Ishikawa (cell line): ENCODE data around the gene ANKRD40CL.

ENCODE experiments used
- CEBPB ChIP-seq: IDR thresholded peaks from 2 replicates; pipeline ENCODE4 v1.6.1; 2012
- CREB1 ChIP-seq: IDR thresholded peaks from 2 replicates; pipeline ENCODE4 v1.6.1; 2012; ENCODE audit warnings: low read depth
- EGR1 ChIP-seq: IDR thresholded peaks from 2 replicates; pipeline ENCODE4 v1.6.1; 2012
- EP300 ChIP-seq: IDR thresholded peaks from 2 replicates; pipeline ENCODE4 v1.6.1; 2012; ENCODE audit warnings: borderline replicate concordance
- FOXM1 ChIP-seq: IDR thresholded peaks from 2 replicates; pipeline ENCODE4 v1.6.1; 2012; ENCODE audit warnings: low read depth, borderline replicate concordance
- NFIC ChIP-seq: IDR thresholded peaks from 2 replicates; pipeline ENCODE4 v1.6.1; 2012
- RAD21 ChIP-seq: IDR thresholded peaks from 2 replicates; pipeline ENCODE4 v1.6.1; 2012; ENCODE audit warnings: low read depth
- TAF1 ChIP-seq: IDR thresholded peaks from 2 replicates; pipeline ENCODE4 v1.6.1; 2012; ENCODE audit warnings: low read depth, mild to moderate bottlenecking
- TCF12 ChIP-seq: IDR thresholded peaks from 2 replicates; pipeline ENCODE4 v1.6.1; 2012; ENCODE audit warnings: low read depth
- TEAD4 ChIP-seq: IDR thresholded peaks from 2 replicates; pipeline ENCODE4 v1.6.1; 2012
- YY1 ChIP-seq: IDR thresholded peaks from 2 replicates; pipeline ENCODE4 v1.6.1; 2012; ENCODE audit warnings: low read depth
- ZBTB7A ChIP-seq: IDR thresholded peaks from 2 replicates; pipeline ENCODE4 v1.6.1; 2012; ENCODE audit warnings: low read depth
- TF ChIP-seq, protein P1 (sequence below): IDR thresholded peaks from 2 replicates; pipeline ENCODE4 v1.6.1; 2012; ENCODE audit warnings: low read depth, mild to moderate bottlenecking
- TF ChIP-seq, protein P2 (sequence below): IDR thresholded peaks from 2 replicates; pipeline ENCODE4 v1.6.1; 2012
- TF ChIP-seq, protein P3 (sequence below): IDR thresholded peaks from 2 replicates; pipeline ENCODE4 v1.6.1; 2012

Gene ANKRD40CL

DNA sequence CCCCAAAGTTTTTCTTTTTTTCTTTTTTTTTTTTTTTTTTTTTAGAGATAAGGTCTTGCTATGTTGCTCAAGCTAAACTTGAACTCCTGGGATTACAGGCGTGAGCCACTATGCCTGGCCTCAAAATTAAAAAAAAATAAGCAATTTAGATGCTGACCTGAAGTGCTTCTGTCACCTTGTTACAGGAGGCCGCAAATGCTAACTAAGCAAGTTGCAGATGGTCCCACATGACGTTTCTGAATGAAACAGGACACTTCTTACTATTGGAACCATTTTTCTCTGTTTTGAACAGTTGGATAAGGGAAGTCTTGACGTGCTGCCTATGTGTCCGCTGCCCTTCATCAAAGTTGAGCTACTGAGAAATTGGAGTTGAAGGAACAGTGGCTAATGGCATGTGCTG, 8.8 kb downstream of the ANKRD40CL start:
- TF ChIP-seq TAF1 (no peak), TEAD4 (no peak), YY1 (no peak), NFIC (no peak)

DNA sequence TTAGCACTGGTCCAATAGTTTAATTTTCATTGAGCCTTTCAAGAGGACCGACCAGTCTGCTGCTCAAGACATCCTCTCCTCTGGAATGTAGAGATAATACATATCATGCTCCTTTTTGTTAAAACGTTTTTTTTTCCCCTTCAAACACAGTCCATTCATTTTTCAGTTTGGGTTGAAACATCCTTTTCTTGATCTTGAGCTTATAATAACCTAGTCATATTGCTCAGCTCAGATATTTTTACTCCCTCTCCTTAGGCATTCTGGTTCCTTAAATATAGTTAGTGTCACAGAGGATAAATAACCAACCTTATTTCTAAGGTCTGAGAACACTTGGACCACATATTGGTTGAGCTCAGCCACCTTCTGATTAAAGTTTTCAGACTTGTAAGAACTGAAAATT, 12.8 kb downstream of the ANKRD40CL start:
- TF ChIP-seq CEBPB = no peak
- no peak for TF ChIP-seq FOXM1
- TF ChIP-seq EP300 = no peak
- TF ChIP-seq TAF1 = no peak
- TF ChIP-seq, protein P1, sequence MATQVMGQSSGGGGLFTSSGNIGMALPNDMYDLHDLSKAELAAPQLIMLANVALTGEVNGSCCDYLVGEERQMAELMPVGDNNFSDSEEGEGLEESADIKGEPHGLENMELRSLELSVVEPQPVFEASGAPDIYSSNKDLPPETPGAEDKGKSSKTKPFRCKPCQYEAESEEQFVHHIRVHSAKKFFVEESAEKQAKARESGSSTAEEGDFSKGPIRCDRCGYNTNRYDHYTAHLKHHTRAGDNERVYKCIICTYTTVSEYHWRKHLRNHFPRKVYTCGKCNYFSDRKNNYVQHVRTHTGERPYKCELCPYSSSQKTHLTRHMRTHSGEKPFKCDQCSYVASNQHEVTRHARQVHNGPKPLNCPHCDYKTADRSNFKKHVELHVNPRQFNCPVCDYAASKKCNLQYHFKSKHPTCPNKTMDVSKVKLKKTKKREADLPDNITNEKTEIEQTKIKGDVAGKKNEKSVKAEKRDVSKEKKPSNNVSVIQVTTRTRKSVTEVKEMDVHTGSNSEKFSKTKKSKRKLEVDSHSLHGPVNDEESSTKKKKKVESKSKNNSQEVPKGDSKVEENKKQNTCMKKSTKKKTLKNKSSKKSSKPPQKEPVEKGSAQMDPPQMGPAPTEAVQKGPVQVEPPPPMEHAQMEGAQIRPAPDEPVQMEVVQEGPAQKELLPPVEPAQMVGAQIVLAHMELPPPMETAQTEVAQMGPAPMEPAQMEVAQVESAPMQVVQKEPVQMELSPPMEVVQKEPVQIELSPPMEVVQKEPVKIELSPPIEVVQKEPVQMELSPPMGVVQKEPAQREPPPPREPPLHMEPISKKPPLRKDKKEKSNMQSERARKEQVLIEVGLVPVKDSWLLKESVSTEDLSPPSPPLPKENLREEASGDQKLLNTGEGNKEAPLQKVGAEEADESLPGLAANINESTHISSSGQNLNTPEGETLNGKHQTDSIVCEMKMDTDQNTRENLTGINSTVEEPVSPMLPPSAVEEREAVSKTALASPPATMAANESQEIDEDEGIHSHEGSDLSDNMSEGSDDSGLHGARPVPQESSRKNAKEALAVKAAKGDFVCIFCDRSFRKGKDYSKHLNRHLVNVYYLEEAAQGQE = no peak
- TF ChIP-seq EGR1 = no peak
- TF ChIP-seq NFIC = no peak
- TF ChIP-seq TEAD4 = no peak
- TF ChIP-seq, protein P2, sequence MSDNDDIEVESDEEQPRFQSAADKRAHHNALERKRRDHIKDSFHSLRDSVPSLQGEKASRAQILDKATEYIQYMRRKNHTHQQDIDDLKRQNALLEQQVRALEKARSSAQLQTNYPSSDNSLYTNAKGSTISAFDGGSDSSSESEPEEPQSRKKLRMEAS = no peak
- TF ChIP-seq CREB1 = no peak
- TF ChIP-seq TCF12 = no peak
- TF ChIP-seq ZBTB7A = no peak
- TF ChIP-seq, protein P3, sequence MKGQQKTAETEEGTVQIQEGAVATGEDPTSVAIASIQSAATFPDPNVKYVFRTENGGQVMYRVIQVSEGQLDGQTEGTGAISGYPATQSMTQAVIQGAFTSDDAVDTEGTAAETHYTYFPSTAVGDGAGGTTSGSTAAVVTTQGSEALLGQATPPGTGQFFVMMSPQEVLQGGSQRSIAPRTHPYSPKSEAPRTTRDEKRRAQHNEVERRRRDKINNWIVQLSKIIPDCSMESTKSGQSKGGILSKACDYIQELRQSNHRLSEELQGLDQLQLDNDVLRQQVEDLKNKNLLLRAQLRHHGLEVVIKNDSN = no peak
- TF ChIP-seq YY1 = no peak
- TF ChIP-seq RAD21 = no peak

DNA sequence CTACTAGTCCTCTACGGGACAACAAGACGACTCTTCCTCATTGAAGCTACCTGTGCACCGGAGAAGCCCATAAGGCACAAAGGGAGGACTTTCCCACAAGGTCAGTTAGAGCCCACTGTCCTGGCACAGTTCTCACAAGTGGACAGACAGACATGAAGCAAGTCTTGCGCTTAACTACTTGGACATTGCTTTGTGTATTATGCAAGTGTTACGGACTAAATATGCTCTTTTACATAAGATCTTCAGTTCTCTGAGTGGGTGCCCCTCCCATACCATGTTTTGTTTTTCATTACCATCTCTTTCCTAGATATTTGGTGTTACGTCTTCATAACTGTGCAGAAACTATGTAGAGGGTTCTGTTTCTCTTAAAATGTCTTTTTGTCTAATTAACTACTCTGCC, 18.1 kb downstream of the ANKRD40CL start:
- TF ChIP-seq YY1 = no peak
- no peak for TF ChIP-seq RAD21

DNA sequence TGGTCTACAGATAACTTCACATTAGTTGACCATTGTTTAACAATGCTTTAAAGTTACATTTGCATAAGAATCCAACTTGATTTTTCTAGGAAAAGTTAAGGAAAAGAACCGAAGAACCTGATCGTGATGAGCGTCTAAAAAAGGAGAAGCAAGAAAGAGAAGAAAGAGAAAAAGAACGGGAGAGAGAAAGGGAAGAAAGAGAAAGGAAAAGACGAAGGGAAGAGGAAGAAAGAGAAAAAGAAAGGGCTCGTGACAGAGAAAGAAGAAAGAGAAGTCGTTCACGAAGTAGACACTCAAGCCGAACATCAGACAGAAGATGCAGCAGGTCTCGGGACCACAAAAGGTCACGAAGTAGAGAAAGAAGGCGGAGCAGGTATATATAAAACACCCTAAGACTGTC, 21.7 kb downstream of the ANKRD40CL start:
- no peak for TF ChIP-seq EP300

DNA sequence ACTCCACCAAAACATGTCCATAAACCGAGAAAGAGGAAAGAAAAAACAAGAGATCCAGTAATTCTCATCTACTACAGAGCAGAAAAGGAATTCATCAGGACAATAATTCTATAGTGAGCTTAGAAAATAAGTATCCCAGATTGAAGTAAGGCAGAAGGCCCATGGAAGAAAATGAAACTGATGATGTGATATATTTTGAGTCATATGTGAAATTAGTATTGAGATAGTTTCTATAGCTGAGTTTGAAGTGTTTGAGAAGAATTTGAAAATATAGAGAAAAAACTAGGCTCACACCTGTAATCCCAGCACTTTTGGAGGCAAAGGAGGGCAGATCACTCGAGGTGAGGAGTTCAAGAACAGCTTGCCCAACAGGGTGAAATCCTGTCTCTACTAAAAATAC, 28.2 kb downstream of the ANKRD40CL start:
- TF ChIP-seq YY1 = no peak
- TF ChIP-seq, protein P3 = no peak
- no peak for TF ChIP-seq ZBTB7A
- no peak for TF ChIP-seq TAF1
- no peak for TF ChIP-seq RAD21
- TF ChIP-seq FOXM1 = no peak
- TF ChIP-seq TCF12 = no peak
- TF ChIP-seq EP300 = no peak

DNA sequence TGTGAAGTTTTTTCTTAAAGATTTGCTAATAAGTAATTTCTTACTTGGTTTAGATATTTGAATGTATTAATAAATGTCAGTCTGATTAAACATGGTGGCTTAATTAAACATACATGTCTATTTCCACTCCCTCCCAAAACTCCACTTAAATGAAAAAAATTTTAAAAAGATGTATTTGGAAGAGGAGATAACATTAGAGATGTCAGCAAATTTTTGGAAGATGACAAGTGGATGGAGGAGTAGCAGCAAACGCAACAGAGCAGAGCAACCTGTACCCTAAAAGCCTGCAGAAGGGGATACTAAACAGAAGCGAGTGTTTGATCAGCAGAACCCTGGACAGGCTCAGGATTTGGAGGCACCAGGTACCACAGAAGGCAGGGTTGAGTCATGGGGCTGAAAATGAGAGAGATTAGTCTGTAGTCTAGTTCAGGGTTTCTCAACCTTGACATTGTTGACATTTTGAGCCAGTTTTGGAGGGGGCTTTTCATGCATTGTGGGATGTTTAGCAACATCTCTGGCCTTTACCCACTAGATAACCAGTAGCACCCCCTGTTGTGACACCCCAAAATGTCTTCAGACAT, 30.1 kb downstream of the ANKRD40CL start:
- no peak for TF ChIP-seq EGR1

DNA sequence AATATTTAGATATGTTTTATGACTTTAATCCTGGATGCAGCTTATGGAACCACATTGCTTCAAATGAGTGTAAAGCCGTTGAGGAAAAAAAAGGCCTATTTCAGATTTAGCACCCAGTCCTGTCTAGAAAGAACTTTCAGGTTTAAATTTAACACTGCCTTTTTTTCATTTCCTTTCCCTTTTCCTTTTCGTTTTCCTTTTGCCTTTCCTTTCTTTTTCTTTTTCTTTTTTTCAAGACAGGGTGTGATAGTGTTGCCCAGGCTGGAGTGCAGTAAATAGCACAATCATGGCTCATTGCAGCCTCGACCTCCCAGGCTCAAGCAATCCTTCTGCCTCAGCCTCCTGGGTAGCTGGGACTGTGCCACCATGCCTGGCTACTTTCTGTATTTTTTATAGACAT, 32.0 kb downstream of the ANKRD40CL start:
- TF ChIP-seq, protein P1 = no peak
- TF ChIP-seq, protein P2 = no peak
- TF ChIP-seq TEAD4 (no peak), FOXM1 (no peak), CREB1 (no peak), YY1 (no peak), TCF12 (no peak), TAF1 (no peak), NFIC (no peak), EP300 (no peak), CEBPB (no peak), ZBTB7A (no peak), EGR1 (no peak), RAD21 (no peak)
- TF ChIP-seq, protein P3 = no peak
